Fibroblast of lung (primary cell): Measurements from ENCODE around the gene PCGF3. TPM values are rescaled to one million over a fixed set of nuclear protein-coding genes. Genes with fewer than 3 reads are reported as not detected.

Source experiments
- DNase-seq, 2 donors: peaks; one replicate each; pipeline versions ENCODE4 v3.0.0 to v3.0.0-alpha.2; 2010; ENCODE audit warnings: low read depth in 2 of 2
- H2AFZ ChIP-seq: 2 replicates; pipeline ENCODE4 v1.5.1; 2012; ENCODE audit warnings: low read length, control low read depth, inconsistent platforms
- H3K27ac ChIP-seq: 2 replicates; pipeline ENCODE4 v1.5.1; 2011; ENCODE audit warnings: low read length, control low read depth; ENCODE audit not compliant: insufficient read depth
- H3K27me3 ChIP-seq: 2 replicates; pipeline ENCODE4 v1.5.1; 2011; ENCODE audit warnings: mild to moderate bottlenecking, low read length; ENCODE audit not compliant: control insufficient read depth, insufficient read depth
- H3K36me3 ChIP-seq: 2 replicates; pipeline ENCODE4 v1.5.1; 2011; ENCODE audit warnings: low read length; ENCODE audit not compliant: control insufficient read depth, insufficient read depth
- H3K4me1 ChIP-seq: 2 replicates; pipeline ENCODE4 v1.5.1; 2011; ENCODE audit warnings: low read length; ENCODE audit not compliant: control insufficient read depth, insufficient read depth; ENCODE audit errors: extremely low read depth
- H3K4me2 ChIP-seq: 2 replicates; pipeline ENCODE4 v1.5.1; 2011; ENCODE audit warnings: low read length, control low read depth; ENCODE audit not compliant: insufficient read depth; ENCODE audit errors: extremely low read depth
- H3K4me3 ChIP-seq, 4 experiments: fragments of 200-600 bp in 1 of 4; sonication (generic) in 1 of 4; replicated peaks in 1 of 4; 2 replicates each; pipeline ENCODE4 v1.5.1; 2011 to 2016; ENCODE audit warnings: low read length in 4 of 4, low read depth in 3 of 4, mild to moderate bottlenecking in 3 of 4, control low read depth in 2 of 4, inconsistent platforms in 1 of 4, mixed read lengths in 1 of 4; ENCODE audit not compliant: insufficient read depth in 1 of 4; ENCODE audit errors: control extremely low read depth in 1 of 4
- H3K79me2 ChIP-seq: 2 replicates; pipeline ENCODE4 v1.5.1; 2012; ENCODE audit warnings: mild to moderate bottlenecking, low read length, inconsistent platforms; ENCODE audit not compliant: control insufficient read depth, insufficient read depth
- H3K9ac ChIP-seq: 2 replicates; pipeline ENCODE4 v1.5.1; 2011; ENCODE audit warnings: mild to moderate bottlenecking, low read length, control low read depth; ENCODE audit not compliant: insufficient read depth
- H3K9me3 ChIP-seq: 2 replicates; pipeline ENCODE4 v1.5.1; 2012; ENCODE audit warnings: low read depth, low read length; ENCODE audit not compliant: control insufficient read depth, insufficient read depth
- H4K20me1 ChIP-seq: 2 replicates; pipeline ENCODE4 v1.5.1; 2011; ENCODE audit warnings: low read length; ENCODE audit not compliant: control insufficient read depth, insufficient read depth; ENCODE audit errors: extremely low read depth
- EZH2 ChIP-seq: IDR thresholded peaks from 2 replicates; pipeline ENCODE4 v1.5.1; 2012; ENCODE audit warnings: low read length, control low read depth, mild to moderate bottlenecking; ENCODE audit errors: missing control alignments
- polyA plus RNA-seq, 2 donors: library from polyadenylated mRNA; depleted of rRNA in 1 of 2; stranded (reverse) in 1 of 2; unstranded in 1 of 2; fragments of >200 nt; gene quantifications; 2 replicates each; pipeline ENCODE4 v1.2.1, GENCODE V29; 2011 to 2012; ENCODE audit warnings: missing spikeins in 1 of 2
- total RNA-seq: library from RNA; depleted of rRNA; stranded (reverse); fragments of >200 nt; gene quantifications from 2 replicates; pipeline ENCODE4 v1.2.1, GENCODE V29; 2014
- TF ChIP-seq, protein P1 (sequence below), 2 donors: IDR thresholded peaks in 1 of 2; conservative IDR thresholded peaks in 1 of 2; 1 replicate in 1 of 2; 2 replicates in 1 of 2; pipeline ENCODE4 v1.5.1; 2011 to 2012; ENCODE audit warnings: low read length in 2 of 2, control low read depth in 1 of 2, inconsistent platforms in 1 of 2, low read depth in 1 of 2, mild to moderate bottlenecking in 1 of 2

PCGF3 gene
- total and polyA plus RNA-seq, 2 donors (not counting 1 experiment from before 2014, with no cell fraction given): 24.8 to 27.1 TPM

DNA sequence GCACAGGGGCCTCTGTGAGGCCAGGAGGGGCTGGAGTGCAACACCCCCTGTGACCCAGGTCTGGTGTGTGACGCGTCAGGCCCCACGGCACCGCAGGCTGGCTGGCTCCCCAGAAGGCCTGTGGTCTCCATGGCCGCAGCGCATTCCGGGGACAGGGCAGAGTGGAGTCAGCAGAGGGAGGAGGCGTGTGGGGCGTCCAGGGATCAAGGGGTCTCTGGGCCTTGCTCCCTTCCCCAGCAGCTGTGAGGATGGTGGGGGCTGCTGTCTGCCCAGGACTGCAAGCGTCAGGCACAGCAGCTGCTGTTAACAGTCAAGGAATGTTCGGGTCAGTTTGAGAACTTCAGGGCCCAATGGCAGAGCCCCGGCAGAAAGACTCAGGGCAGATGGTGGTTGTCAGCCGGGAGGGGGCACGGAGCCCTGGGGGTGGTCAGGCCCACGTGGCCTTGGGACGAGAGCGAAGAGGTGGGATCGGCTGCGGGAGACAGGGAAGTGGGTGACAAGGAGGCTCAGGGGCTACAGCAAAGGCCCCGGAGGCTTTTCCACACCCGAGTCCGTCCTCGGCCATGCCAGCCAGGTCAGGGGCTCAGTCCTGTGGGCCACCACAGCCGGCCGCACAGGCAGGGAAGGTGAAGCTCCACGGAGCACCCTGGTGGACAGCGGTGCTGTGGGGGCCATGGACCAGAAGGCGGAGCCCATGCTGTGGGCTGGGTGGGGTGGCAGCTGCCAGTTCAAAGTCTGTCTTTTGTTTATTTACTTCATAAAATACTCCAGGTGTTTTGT is 18.3 kb downstream of the PCGF3 start:
- H3K4me2 ChIP-seq: no peak overlapping the region
- H3K27me3 ChIP-seq: no peaks in the 10 kb centered on the region
- peak overlapping the region; percentile 70 for H3K27ac ChIP-seq
- TF ChIP-seq, protein P1, sequence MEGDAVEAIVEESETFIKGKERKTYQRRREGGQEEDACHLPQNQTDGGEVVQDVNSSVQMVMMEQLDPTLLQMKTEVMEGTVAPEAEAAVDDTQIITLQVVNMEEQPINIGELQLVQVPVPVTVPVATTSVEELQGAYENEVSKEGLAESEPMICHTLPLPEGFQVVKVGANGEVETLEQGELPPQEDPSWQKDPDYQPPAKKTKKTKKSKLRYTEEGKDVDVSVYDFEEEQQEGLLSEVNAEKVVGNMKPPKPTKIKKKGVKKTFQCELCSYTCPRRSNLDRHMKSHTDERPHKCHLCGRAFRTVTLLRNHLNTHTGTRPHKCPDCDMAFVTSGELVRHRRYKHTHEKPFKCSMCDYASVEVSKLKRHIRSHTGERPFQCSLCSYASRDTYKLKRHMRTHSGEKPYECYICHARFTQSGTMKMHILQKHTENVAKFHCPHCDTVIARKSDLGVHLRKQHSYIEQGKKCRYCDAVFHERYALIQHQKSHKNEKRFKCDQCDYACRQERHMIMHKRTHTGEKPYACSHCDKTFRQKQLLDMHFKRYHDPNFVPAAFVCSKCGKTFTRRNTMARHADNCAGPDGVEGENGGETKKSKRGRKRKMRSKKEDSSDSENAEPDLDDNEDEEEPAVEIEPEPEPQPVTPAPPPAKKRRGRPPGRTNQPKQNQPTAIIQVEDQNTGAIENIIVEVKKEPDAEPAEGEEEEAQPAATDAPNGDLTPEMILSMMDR (conservative IDR thresholded peaks at IDR 0.05 in 1 of 2, IDR thresholded peaks at IDR 0.05 in 1 of 2; ENCODE audit: low read depth in 1 of 2, low read length in 2 of 2): no peak
- no peak for TF ChIP-seq EZH2
- no peak overlapping the region for H3K4me3 ChIP-seq
- H4K20me1 ChIP-seq: no peaks in the 10 kb centered on the region
- H3K79me2 ChIP-seq: peaks cover 66% of the 10 kb centered on the region
- H3K36me3 ChIP-seq: peaks cover 3% of the 10 kb centered on the region
- H3K9ac ChIP-seq: peak overlapping the region; percentile 51
- no peaks in the 10 kb centered on the region for H3K9me3 ChIP-seq
- H3K4me1 ChIP-seq: peaks cover 21% of the 10 kb centered on the region
- no peak overlapping the region for H2AFZ ChIP-seq
- no peak for DNase-seq

GRCh38 chr4:725391-726234 is 20.0 kb downstream of the PCGF3 start:
- DNase-seq: no peak
- peak overlapping the region; percentile 50 for H3K27ac ChIP-seq
- no peak overlapping the region for H2AFZ ChIP-seq
- peak overlapping the region; percentile 83 for H3K4me2 ChIP-seq
- peaks cover 59% of the 10 kb centered on the region for H3K79me2 ChIP-seq
- no peaks in the 10 kb centered on the region for H4K20me1 ChIP-seq
- peaks cover 4% of the 10 kb centered on the region for H3K36me3 ChIP-seq
- TF ChIP-seq, protein P1 (conservative IDR thresholded peaks at IDR 0.05 in 1 of 2, IDR thresholded peaks at IDR 0.05 in 1 of 2; ENCODE audit: low read depth in 1 of 2, low read length in 2 of 2): no peak
- no peak for TF ChIP-seq EZH2
- peaks cover 21% of the 10 kb centered on the region for H3K4me1 ChIP-seq
- H3K9me3 ChIP-seq: no peaks in the 10 kb centered on the region
- peak overlapping the region; percentile 9 for H3K9ac ChIP-seq
- H3K4me3 ChIP-seq: no peak overlapping the region
- H3K27me3 ChIP-seq: no peaks in the 10 kb centered on the region

DNA sequence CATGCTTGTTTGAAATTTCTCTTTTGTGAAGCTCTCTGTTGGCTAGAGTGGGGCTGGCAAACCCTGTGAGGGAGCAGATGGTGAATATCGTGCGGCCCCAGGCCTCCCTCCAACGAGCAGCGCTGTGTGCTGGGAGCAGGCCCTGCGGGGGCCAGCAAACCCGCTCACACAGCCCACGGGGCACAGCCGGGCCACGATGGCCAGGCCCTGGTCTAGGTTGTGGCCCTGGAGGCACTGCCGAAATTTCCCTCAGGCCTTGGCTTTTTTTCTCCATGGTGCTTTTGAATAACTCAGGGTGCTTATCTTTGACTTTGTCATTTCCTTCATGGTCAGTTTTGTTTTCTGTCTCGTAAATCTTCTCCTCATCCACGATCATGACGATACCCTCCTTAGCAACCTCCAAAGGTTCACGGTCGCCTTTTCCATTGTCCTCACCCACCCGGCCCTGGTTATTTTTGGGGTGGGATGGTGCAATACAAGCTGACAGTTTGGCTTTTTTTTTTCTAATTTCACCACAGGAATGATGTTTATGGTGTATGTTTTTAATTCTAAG is 20.7 kb downstream of the PCGF3 start:
- peak overlapping the region; percentile 83 for H3K4me2 ChIP-seq
- no peaks in the 10 kb centered on the region for H3K27me3 ChIP-seq
- peaks cover 19% of the 10 kb centered on the region for H3K4me1 ChIP-seq
- H3K9me3 ChIP-seq: no peaks in the 10 kb centered on the region
- H3K9ac ChIP-seq: peak overlapping the region; percentile 9
- no peaks in the 10 kb centered on the region for H4K20me1 ChIP-seq
- TF ChIP-seq EZH2: no peak
- TF ChIP-seq, protein P1 (conservative IDR thresholded peaks at IDR 0.05 in 1 of 2, IDR thresholded peaks at IDR 0.05 in 1 of 2; ENCODE audit: low read depth in 1 of 2, low read length in 2 of 2): no peak
- H3K27ac ChIP-seq: peak overlapping the region; percentile 50
- peaks cover 56% of the 10 kb centered on the region for H3K79me2 ChIP-seq
- DNase-seq: peak; percentile 32 to 42
- peaks cover 11% of the 10 kb centered on the region for H3K36me3 ChIP-seq
- H3K4me3 ChIP-seq: peak overlapping the region in 1 of 4 experiments; percentile 34
- H2AFZ ChIP-seq: no peak overlapping the region
